Mesenteric fat pad (tissue), 1 donor: Measurements from ENCODE around the gene PXT1. TPM values are rescaled to one million over a fixed set of nuclear protein-coding genes. Genes with fewer than 3 reads are reported as not detected.
"Not testable (repeated sequence)": the region's sequence is repeated elsewhere in the genome, so short reads cannot be mapped to it uniquely, and the experiment has no call there.

Experiments
- DNase-seq: peaks from one replicate; pipeline ENCODE4 v3.0.0-alpha.2; 2020; ENCODE audit warnings: low spot score
- total RNA-seq: library from RNA; stranded (reverse); fragmentation: NEBNext Ultra II Directional; extraction: Animal tissue kit (Norgen Biotek cat#: 25700); gene quantifications from one replicate; pipeline ENCODE4 v1.2.1, GENCODE V29; 2021
- donor health status: DM: yes; HTN: yes; CAD: no.

The PXT1 gene
- total RNA-seq, 1 donor from 2014 or later, result not detected

- no peak for DNase-seq
Observed at GRCh38 chr6:36370638-36371037, 72.0 kb downstream of the PXT1 start.

- DNase-seq, result no peak
Observed at GRCh38 chr6:36368921-36369865, 73.5 kb downstream of the PXT1 start.

DNA sequence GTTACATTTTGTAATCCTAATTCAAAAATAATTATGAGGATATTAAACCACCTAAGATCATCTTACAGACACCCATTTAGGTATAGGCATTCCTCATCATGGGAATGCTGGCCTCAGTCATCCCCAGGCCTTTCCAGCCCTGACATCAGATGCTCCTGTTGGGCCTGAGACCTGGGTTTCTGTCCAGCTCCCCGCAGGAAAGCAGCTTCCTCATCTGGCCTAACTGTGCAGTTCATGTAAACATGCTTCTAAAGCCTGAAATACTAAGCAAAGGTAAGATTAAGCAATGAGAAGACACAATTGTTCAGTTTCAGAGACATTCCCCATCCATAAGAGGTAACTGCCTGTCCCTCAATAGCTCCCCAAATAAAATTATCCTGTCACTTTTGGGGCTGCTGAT, 74.2 kb downstream of the PXT1 start:
- DNase-seq, result no peak

DNA sequence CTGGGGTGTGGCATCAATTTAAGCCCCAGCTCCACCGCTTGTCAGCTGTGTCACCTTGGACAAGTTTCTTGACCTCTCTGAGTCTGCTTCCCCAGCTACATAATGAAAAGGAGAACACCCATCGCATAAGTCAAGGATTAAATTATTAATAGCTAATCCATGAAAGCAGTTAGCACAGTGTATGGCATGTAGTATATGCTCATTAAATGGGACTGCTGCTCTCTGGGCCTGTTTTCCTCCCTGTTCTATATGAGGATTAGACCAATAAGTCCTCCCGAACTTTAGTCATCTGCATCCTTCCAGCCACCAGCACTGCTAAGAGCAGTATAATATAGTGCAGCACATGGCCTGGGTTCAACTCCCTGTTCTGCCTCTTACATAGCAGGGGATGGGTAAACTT, 74.9 kb downstream of the PXT1 start:
- no peak for DNase-seq

DNA sequence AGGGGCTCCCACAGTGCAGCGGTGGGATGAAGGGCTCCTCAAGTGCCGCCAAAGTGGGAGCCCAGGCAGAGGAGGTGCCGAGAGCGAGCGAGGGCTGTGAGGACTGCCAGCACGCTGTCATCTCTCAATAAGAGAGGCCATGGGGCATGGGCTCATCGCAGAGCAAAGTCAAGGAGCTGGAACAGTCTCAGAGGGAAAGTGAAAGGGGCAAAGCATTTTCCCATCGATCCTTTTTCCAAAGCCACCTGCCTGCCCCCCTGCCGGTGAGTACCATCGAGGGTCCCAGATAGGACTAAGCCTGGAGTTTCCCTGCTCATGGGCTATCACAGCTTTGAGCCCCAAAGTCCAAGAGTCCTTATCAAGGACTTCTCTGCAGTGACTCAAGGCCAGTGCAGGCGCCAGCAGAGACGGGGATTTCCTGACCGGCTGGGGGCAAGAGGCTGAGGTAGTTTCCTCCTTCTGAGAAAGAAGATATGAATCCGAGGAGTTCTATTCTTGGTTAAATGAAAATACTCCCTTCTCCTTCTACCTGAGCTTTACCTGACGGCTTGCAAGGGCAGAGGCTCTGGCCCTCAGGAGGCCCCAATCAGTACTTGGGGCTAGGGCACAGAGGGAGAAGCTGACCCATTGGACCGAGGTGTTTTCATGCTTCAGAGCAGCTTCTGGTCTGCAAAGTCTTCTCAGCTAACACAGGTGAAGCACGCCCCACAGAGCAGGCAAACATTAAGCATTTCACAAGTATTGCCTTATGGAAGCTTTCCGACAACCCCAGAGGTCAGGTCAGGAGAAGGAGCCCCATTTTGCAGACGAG, 77.8 kb downstream of the PXT1 start:
- DNase-seq, result no peak

DNA sequence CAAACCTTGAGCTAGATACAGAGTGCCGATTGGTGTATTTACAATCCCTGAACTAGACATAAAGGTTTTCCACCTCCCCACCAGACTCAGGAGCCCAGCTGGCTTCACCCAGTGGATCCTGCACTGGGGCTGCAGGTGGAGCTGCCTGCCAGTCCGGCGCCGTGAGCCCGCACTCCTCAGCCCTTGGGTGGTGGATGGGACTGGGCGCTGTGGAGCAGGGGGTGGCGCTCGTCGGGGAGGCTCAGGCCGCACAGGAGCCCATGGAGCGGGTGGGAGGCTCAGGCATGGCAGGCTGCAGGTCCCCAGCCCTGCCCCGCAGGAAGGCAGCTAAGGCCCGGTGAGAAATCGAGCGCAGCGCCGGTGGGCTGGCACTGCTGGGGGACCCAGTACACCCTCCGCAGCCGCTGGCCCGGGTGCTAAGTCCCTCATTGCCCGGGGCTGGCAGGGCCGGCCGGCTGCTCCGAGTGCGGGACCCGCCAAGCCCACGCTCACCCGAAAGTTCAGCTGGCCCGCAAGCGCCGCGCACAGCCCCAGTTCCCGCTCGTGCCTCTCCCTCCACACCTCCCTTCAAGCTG, 78.5 kb downstream of the PXT1 start:
- DNase-seq, result not testable (repeated sequence)

GRCh38 chr6:36363371-36363752, 79.3 kb downstream of the PXT1 start:
- not testable (repeated sequence) for DNase-seq

- DNase-seq, result no peak
Observed at GRCh38 chr6:36362551-36363370, 79.9 kb downstream of the PXT1 start.

- no peak for DNase-seq
Observed at GRCh38 chr6:36361071-36361470, 81.6 kb downstream of the PXT1 start.

DNA sequence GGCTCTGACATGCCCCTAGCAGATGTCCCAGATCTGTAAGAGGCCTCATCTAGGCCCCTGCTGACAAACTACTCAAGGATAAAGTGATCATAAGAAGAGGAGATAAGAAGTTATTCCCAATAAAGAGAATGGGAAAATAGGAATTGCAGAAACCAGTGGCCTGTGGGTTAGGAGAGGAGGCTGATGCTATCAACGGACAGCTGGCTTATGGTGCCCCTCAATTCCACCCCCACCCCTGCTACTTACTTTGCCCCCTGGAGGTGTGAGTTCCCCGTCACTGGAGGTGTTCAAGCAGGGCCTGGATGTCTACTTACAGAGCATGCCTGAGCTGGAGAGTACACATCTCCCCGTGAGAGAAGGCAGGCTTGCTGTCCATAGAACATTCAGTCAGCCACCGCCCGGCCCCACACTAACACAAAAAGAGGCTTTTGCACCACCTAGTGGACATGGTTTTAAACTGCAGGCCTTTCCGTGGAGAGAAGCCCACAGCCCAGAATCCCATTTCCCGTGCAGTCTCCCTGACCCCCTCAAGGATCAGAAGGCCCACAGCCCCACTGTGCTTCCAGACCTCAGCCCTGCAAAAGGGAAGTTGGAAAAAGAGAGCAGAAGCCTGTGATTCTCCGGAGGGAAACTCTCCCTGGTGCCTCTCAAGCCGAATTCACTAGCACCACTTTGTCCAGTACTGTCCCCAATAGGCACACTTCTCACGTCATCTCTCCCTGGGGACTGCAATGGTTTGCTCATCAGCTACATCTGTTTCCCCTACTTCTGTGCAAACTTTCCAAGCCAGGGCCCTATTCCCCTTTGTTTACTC, 82.2 kb downstream of the PXT1 start:
- no peak for DNase-seq

DNA sequence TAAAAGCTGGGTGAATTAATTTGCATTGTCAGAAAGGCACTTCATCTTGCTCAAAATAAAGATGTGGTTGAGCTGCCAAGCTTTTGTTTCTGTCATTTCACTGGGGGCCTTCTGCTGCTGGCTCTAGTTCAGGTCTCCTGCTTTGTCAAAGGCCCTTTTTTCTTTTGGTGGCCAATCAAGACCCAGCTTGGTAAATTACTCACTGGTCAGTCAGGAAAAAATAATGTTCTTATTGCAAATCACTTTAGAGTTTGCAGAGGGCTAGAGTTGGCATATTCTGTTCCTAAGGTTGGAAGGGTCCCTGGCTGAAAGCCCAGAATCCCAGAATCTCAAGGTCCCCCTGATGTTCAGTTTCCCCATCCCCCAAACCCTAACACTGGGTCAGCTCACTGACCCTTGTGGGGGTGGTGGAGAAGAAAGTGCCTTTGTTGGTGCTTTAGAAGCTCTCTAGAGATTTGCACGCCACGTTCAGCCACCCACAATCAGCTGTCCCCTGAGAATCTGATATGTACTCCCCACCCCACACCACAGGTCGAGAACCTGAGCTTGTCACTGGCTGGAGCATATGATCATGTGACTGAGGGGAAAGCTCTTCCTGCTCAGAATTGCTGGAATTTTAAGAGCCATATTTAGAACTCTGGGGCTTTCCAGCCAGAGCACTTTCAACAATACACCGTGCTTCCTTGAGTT, 84.3 kb downstream of the PXT1 start:
- DNase-seq, result no peak

DNA sequence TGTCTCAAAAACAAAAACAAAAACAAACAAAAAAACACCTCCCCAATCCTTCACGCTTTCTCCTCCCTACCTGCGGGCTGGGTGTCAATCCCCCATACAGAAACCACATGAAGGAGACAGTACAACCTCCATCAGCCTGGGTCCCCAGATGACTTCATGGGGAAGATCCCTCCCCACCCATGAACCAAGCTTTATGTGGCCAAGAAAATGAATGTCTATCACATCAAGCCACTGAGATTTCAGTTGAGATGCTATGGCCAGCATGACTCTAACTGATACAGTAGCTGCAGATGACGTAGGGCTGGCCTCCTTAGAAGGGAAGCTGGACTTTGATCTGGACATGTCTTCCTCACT, 84.8 kb downstream of the PXT1 start:
- DNase-seq, result no peak

GRCh38 chr6:36355819-36356218, 86.8 kb downstream of the PXT1 start:
- no peak for DNase-seq

- no peak for DNase-seq
Observed at GRCh38 chr6:36353411-36353915, 89.2 kb downstream of the PXT1 start.

DNA sequence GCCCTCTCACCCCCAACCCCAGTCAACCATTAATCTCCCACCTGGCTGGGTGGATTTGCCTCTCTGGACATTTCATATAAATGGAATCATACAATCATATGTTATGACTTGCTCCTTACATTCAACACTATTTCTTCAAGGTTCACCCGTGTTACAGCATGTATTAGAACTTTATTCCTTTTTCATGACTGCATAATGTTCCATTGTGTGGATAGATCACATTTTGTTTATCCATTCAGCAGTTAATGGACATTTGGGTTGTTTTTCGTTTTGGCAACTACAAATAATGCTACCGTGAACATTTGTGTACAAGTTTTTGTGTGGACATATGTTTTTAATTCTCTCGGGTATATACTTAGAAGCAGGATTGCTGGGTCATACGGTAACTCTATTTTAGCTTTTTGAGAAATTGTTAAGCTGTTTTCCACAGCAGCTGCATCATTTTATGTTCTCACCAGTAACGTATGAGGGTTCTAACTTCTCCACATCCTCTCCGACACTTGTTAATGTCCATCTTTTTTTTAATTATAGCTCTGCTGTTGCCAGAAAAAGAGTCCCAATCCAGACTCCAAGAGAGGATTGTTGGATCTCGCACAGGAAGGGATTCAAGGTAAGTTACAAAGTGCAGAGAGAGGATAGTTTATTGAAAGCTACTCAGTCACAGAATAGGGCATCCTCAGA, 90.0 kb downstream of the PXT1 start:
- DNase-seq, result no peak

- no peak for DNase-seq
Observed at GRCh38 chr6:36350681-36351571, 91.7 kb downstream of the PXT1 start.

- no peak for DNase-seq
Observed at GRCh38 chr6:36350082-36350481, 92.6 kb downstream of the PXT1 start.

DNA sequence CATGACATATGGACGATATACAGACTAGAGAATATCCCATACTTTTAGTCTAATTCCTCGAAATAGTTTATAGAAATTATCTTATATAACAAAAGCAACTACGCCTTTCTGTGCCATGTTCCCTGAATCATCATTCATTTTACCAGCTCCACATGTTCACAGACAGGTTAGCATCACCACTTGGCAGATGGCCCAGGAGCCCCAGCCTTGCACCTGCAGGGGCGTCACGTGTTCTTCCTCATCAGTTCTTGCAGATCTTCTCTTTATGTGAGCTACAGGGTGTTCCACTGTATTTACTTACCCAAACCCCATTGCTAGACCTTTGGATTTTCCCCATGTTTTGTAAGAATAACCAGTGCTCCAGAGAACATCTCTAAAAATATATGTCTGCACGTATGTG, 93.4 kb downstream of the PXT1 start:
- DNase-seq, result no peak
